ENCODE measurements around the gene FLT3.

- TF ChIP-seq CTCF (IDR thresholded peaks at IDR 0.05), result no peak
- no peak for TF ChIP-seq POLR2A (IDR thresholded peaks at IDR 0.05)
- no peak for TF ChIP-seq POLR2AphosphoS5 (IDR thresholded peaks at IDR 0.05)
Measured at GRCh38 chr13:28047757-28048388, 52.5 kb downstream of the FLT3 start.
